ENCODE measurements around the gene FAAH. TPM values are rescaled to one million over a fixed set of nuclear protein-coding genes. Genes with fewer than 3 reads are reported as not detected.
A peak's percentile ranks its signal among the peaks of the same experiment; 100 is the strongest.

The FAAH gene
- total and polyA plus RNA-seq, 2 of the 13 experiments (the other 11 are each of a cell fraction or from before 2014, with no cell fraction given): 5.4 to 11.0 TPM

GRCh38 chr1:46394108-46394871 is at the start of gene FAAH (continued):
- TF ChIP-seq SIX1 (CRISPR knock-in tag; IDR thresholded peaks at IDR 0.05; ENCODE audit: borderline replicate concordance) (0 out of 2 replicates have a peak, but pooled peaks have one; percentile 41), ZNF605 (CRISPR knock-in tag; IDR thresholded peaks at IDR 0.05) (peak; percentile 55; the same call in 1 of the 2 replicates), GATAD2A (CRISPR knock-in tag; IDR thresholded peaks at IDR 0.05) (peak; percentile 39; the same call in 1 of the 2 replicates), ZNF687 (CRISPR knock-in tag; IDR thresholded peaks at IDR 0.05) (peak; percentile 94), RBM22 (optimal IDR thresholded peaks at IDR 0.05; ENCODE audit: low read length) (no peak), BCL3 (CRISPR knock-in tag; IDR thresholded peaks at IDR 0.05) (peak; percentile 97), BCL6 (CRISPR knock-in tag; IDR thresholded peaks at IDR 0.05) (peak; percentile 56; the same call in 1 of the 2 replicates), TOPORS (CRISPR knock-in tag; IDR thresholded peaks at IDR 0.05) (peak; percentile 96), ATM (IDR thresholded peaks at IDR 0.05; ENCODE audit: borderline replicate concordance) (no peak), ZMYM2 (CRISPR knock-in tag; IDR thresholded peaks at IDR 0.05) (0 out of 2 replicates have a peak, but pooled peaks have one; percentile 24), ZNF431 (CRISPR knock-in tag; IDR thresholded peaks at IDR 0.05; ENCODE audit: borderline replicate concordance, low read depth) (peak; percentile 91), MBNL3 (CRISPR knock-in tag; conservative IDR thresholded peaks at IDR 0.05) (no peak), MXD4 (CRISPR knock-in tag; IDR thresholded peaks at IDR 0.05) (peak; percentile 61), NPAS2 (CRISPR knock-in tag; IDR thresholded peaks at IDR 0.05; ENCODE audit: borderline replicate concordance) (no peak), ZMAT3 (CRISPR knock-in tag; conservative IDR thresholded peaks at IDR 0.05) (peak; percentile 91)
- TF ChIP-seq, protein P1, sequence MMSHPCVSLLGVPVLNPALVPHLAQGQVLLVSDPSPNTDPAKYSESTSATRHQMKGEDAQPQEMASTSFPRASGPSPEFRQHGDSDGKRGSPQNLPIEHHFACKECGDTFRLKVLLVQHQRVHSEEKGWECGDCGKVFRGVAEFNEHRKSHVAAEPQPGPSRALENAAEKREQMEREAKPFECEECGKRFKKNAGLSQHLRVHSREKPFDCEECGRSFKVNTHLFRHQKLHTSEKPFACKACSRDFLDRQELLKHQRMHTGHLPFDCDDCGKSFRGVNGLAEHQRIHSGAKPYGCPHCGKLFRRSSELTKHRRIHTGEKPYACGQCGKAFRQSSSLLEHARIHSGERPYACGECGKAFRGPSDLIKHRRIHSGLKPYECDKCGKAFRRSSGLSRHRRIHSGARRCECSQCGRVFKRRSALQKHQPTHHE (CRISPR knock-in tag; IDR thresholded peaks at IDR 0.05; ENCODE audit: borderline replicate concordance): no peak
- TF ChIP-seq, protein P2, sequence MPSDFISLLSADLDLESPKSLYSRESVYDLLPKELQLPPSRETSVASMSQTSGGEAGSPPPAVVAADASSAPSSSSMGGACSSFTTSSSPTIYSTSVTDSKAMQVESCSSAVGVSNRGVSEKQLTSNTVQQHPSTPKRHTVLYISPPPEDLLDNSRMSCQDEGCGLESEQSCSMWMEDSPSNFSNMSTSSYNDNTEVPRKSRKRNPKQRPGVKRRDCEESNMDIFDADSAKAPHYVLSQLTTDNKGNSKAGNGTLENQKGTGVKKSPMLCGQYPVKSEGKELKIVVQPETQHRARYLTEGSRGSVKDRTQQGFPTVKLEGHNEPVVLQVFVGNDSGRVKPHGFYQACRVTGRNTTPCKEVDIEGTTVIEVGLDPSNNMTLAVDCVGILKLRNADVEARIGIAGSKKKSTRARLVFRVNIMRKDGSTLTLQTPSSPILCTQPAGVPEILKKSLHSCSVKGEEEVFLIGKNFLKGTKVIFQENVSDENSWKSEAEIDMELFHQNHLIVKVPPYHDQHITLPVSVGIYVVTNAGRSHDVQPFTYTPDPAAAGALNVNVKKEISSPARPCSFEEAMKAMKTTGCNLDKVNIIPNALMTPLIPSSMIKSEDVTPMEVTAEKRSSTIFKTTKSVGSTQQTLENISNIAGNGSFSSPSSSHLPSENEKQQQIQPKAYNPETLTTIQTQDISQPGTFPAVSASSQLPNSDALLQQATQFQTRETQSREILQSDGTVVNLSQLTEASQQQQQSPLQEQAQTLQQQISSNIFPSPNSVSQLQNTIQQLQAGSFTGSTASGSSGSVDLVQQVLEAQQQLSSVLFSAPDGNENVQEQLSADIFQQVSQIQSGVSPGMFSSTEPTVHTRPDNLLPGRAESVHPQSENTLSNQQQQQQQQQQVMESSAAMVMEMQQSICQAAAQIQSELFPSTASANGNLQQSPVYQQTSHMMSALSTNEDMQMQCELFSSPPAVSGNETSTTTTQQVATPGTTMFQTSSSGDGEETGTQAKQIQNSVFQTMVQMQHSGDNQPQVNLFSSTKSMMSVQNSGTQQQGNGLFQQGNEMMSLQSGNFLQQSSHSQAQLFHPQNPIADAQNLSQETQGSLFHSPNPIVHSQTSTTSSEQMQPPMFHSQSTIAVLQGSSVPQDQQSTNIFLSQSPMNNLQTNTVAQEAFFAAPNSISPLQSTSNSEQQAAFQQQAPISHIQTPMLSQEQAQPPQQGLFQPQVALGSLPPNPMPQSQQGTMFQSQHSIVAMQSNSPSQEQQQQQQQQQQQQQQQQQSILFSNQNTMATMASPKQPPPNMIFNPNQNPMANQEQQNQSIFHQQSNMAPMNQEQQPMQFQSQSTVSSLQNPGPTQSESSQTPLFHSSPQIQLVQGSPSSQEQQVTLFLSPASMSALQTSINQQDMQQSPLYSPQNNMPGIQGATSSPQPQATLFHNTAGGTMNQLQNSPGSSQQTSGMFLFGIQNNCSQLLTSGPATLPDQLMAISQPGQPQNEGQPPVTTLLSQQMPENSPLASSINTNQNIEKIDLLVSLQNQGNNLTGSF (CRISPR knock-in tag; IDR thresholded peaks at IDR 0.05): peak; percentile 94
